Measurements from ENCODE around the gene IRF5. TPM values are rescaled to one million over a fixed set of nuclear protein-coding genes. Genes with fewer than 3 reads are reported as not detected.
A peak's percentile ranks its signal among the peaks of the same experiment; 100 is the strongest.

Gene IRF5
- total and polyA plus RNA-seq, 10 of the 15 experiments (the other 5 are each of a cell fraction or from before 2014, with no cell fraction given): 5.4 to 90.3 (median 61.7) TPM

DNA sequence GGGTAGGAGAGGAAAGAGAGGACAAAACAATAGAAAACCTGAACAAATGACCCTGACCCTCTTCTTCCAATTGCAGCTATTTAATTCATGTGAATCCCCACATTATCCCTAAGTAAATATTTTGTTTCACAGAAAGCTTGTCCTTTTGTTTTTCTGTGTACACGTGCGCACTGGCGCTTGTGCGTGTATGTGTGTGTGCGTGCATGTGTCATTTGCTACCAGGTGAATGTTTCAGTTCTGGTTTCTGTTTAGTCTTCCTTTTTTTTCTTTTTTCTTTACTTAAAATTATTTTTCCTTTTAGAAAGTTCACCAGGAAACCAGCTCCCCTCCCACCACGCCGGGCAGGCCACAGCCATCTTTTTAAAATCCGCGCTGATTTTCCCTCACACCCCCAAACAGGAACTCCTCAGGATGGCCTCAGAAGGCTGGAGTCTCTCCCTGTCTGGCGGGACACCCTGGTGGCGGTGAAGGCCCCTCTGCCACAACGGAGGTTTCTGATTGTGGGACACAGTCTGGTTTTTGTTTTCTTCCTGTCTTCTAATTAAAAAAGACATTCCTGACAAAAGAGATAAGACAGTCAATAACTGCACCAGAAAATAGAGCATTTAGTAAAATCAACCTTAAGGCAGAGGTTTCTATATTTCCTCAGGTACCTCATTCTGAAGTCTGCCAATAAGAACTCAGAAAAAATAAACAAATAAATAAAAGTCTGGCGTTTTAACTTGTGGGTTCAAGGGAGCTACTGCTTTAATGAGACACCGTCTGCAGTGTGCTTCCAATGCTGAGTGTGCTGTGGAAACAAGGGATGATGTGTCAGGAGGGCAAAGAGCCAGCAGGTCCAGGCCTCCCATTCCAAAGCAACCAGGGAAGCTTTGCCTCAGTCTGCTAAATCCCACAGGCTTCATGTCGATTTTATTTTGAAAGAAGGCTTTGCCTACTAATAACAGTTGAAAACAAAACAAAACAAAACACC is 17.4 kb downstream of the IRF5 start (continued):
- TF ChIP-seq, protein P1, sequence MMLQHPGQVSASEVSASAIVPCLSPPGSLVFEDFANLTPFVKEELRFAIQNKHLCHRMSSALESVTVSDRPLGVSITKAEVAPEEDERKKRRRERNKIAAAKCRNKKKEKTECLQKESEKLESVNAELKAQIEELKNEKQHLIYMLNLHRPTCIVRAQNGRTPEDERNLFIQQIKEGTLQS (IDR thresholded peaks at IDR 0.05; ENCODE audit: borderline replicate concordance, extremely low read depth, low read depth, low read length): no peak
- peak; percentile 63 for TF ChIP-seq EED (IDR thresholded peaks at IDR 0.05; ENCODE audit: low read depth)
- TF ChIP-seq BCL11A (IDR thresholded peaks at IDR 0.05; ENCODE audit: low read depth, low read length): peak; percentile 53; the same call in 1 of the 2 replicates
- TF ChIP-seq, protein P2, sequence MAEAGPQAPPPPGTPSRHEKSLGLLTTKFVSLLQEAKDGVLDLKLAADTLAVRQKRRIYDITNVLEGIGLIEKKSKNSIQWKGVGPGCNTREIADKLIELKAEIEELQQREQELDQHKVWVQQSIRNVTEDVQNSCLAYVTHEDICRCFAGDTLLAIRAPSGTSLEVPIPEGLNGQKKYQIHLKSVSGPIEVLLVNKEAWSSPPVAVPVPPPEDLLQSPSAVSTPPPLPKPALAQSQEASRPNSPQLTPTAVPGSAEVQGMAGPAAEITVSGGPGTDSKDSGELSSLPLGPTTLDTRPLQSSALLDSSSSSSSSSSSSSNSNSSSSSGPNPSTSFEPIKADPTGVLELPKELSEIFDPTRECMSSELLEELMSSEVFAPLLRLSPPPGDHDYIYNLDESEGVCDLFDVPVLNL (IDR thresholded peaks at IDR 0.05; ENCODE audit: low read depth, low read length): peak; percentile 36; the same call in 1 of the 2 replicates
- peak; percentile 72; the same call in 1 of the 2 replicates for TF ChIP-seq TCF12 (IDR thresholded peaks at IDR 0.05; ENCODE audit: low read depth, low read length)
- peak; percentile 83 to 84 for TF ChIP-seq IKZF2 (IDR thresholded peaks at IDR 0.05)
- no peak for TF ChIP-seq POLR2A (IDR thresholded peaks at IDR 0.05; ENCODE audit: low read depth, low read length)
- TF ChIP-seq, protein P3, sequence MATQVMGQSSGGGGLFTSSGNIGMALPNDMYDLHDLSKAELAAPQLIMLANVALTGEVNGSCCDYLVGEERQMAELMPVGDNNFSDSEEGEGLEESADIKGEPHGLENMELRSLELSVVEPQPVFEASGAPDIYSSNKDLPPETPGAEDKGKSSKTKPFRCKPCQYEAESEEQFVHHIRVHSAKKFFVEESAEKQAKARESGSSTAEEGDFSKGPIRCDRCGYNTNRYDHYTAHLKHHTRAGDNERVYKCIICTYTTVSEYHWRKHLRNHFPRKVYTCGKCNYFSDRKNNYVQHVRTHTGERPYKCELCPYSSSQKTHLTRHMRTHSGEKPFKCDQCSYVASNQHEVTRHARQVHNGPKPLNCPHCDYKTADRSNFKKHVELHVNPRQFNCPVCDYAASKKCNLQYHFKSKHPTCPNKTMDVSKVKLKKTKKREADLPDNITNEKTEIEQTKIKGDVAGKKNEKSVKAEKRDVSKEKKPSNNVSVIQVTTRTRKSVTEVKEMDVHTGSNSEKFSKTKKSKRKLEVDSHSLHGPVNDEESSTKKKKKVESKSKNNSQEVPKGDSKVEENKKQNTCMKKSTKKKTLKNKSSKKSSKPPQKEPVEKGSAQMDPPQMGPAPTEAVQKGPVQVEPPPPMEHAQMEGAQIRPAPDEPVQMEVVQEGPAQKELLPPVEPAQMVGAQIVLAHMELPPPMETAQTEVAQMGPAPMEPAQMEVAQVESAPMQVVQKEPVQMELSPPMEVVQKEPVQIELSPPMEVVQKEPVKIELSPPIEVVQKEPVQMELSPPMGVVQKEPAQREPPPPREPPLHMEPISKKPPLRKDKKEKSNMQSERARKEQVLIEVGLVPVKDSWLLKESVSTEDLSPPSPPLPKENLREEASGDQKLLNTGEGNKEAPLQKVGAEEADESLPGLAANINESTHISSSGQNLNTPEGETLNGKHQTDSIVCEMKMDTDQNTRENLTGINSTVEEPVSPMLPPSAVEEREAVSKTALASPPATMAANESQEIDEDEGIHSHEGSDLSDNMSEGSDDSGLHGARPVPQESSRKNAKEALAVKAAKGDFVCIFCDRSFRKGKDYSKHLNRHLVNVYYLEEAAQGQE (IDR thresholded peaks at IDR 0.05; ENCODE audit: low read depth, low read length): no peak
- TF ChIP-seq, protein P4, sequence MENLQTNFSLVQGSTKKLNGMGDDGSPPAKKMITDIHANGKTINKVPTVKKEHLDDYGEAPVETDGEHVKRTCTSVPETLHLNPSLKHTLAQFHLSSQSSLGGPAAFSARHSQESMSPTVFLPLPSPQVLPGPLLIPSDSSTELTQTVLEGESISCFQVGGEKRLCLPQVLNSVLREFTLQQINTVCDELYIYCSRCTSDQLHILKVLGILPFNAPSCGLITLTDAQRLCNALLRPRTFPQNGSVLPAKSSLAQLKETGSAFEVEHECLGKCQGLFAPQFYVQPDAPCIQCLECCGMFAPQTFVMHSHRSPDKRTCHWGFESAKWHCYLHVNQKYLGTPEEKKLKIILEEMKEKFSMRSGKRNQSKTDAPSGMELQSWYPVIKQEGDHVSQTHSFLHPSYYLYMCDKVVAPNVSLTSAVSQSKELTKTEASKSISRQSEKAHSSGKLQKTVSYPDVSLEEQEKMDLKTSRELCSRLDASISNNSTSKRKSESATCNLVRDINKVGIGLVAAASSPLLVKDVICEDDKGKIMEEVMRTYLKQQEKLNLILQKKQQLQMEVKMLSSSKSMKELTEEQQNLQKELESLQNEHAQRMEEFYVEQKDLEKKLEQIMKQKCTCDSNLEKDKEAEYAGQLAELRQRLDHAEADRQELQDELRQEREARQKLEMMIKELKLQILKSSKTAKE (IDR thresholded peaks at IDR 0.05; ENCODE audit: low read depth, poor library complexity, severe bottlenecking): peak; percentile 75
- TF ChIP-seq, protein P5, sequence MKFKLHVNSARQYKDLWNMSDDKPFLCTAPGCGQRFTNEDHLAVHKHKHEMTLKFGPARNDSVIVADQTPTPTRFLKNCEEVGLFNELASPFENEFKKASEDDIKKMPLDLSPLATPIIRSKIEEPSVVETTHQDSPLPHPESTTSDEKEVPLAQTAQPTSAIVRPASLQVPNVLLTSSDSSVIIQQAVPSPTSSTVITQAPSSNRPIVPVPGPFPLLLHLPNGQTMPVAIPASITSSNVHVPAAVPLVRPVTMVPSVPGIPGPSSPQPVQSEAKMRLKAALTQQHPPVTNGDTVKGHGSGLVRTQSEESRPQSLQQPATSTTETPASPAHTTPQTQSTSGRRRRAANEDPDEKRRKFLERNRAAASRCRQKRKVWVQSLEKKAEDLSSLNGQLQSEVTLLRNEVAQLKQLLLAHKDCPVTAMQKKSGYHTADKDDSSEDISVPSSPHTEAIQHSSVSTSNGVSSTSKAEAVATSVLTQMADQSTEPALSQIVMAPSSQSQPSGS (IDR thresholded peaks at IDR 0.05; ENCODE audit: low read length): peak; percentile 71
- peak; percentile 83 for TF ChIP-seq SPI1 (IDR thresholded peaks at IDR 0.05; ENCODE audit: borderline replicate concordance, insufficient read depth, low read depth, low read length)
- peak; percentile 64 for TF ChIP-seq DPF2 (IDR thresholded peaks at IDR 0.05)
- TF ChIP-seq SMC3 (IDR thresholded peaks at IDR 0.05; ENCODE audit: borderline replicate concordance, low read length): no peak; the same call in 1 of the 2 replicates
- TF ChIP-seq, protein P6, sequence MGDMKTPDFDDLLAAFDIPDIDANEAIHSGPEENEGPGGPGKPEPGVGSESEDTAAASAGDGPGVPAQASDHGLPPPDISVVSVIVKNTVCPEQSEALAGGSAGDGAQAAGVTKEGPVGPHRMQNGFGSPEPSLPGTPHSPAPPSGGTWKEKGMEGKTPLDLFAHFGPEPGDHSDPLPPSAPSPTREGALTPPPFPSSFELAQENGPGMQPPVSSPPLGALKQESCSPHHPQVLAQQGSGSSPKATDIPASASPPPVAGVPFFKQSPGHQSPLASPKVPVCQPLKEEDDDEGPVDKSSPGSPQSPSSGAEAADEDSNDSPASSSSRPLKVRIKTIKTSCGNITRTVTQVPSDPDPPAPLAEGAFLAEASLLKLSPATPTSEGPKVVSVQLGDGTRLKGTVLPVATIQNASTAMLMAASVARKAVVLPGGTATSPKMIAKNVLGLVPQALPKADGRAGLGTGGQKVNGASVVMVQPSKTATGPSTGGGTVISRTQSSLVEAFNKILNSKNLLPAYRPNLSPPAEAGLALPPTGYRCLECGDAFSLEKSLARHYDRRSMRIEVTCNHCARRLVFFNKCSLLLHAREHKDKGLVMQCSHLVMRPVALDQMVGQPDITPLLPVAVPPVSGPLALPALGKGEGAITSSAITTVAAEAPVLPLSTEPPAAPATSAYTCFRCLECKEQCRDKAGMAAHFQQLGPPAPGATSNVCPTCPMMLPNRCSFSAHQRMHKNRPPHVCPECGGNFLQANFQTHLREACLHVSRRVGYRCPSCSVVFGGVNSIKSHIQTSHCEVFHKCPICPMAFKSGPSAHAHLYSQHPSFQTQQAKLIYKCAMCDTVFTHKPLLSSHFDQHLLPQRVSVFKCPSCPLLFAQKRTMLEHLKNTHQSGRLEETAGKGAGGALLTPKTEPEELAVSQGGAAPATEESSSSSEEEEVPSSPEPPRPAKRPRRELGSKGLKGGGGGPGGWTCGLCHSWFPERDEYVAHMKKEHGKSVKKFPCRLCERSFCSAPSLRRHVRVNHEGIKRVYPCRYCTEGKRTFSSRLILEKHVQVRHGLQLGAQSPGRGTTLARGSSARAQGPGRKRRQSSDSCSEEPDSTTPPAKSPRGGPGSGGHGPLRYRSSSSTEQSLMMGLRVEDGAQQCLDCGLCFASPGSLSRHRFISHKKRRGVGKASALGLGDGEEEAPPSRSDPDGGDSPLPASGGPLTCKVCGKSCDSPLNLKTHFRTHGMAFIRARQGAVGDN (IDR thresholded peaks at IDR 0.05): peak; percentile 87
